ENCODE results near the gene MYO15A. TPM values are rescaled to one million over a fixed set of nuclear protein-coding genes. Genes with fewer than 3 reads are reported as not detected.

MYO15A gene
- total RNA-seq, 2 donors from 2014 or later = 1.0 to 1.2 TPM

- H3K9me3 Mint-ChIP-seq = no peaks in the 10 kb centered on the region
- DNase-seq (ENCODE audit: low spot score in 2 of 2) = no peak
- H3K27ac Mint-ChIP-seq = no peak overlapping the region
- H3K36me3 Mint-ChIP-seq = peaks cover 8 to 19% of the 10 kb centered on the region in 2 donors
- ATAC-seq = no peak
Measured at GRCh38 chr17:18094409-18094807, 14.1 kb upstream of the MYO15A start.

- H3K9me3 Mint-ChIP-seq = no peaks in the 10 kb centered on the region
- DNase-seq (ENCODE audit: low spot score in 2 of 2) = no peak
- H3K27ac Mint-ChIP-seq = peak overlapping the region; percentile 32 to 37
- H3K36me3 Mint-ChIP-seq = peaks cover 0 to 10% of the 10 kb centered on the region in 2 donors
- no peak for ATAC-seq
Measured at GRCh38 chr17:18099516-18099915, 9.0 kb upstream of the MYO15A start.

DNA sequence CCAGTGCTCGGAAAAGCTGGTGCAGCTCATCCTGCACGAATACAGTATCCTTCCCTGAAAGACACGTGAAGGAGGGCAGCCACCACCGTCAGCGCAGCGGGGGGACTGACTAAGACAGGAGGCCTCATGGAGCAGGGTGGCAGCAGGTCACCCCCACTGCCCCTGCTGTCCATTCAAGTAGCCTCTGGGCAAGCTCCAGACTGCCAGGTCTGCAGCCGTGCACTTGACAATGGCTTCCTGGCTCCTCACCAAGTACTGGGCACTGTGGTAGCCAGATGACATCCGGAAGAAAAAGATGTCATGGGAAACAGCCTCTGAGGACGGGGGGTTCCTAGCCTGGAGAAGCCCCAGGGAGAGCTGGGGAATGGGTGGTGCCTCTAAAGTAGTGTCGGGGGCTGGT lies 7.9 kb upstream of the MYO15A start:
- ATAC-seq (no peak), DNase-seq (ENCODE audit: low spot score in 2 of 2) (no peak)
- peaks cover 0 to 9% of the 10 kb centered on the region in 2 donors for H3K36me3 Mint-ChIP-seq
- no peak overlapping the region for H3K27ac Mint-ChIP-seq
- H3K9me3 Mint-ChIP-seq = no peaks in the 10 kb centered on the region

- ATAC-seq = no peak
- no peak overlapping the region for H3K27ac Mint-ChIP-seq
- H3K9me3 Mint-ChIP-seq = no peaks in the 10 kb centered on the region
- H3K36me3 Mint-ChIP-seq = no peaks in the 10 kb centered on the region
- DNase-seq (ENCODE audit: low spot score in 2 of 2) = no peak
Measured at GRCh38 chr17:18101828-18102227, 6.7 kb upstream of the MYO15A start.

- no peaks in the 10 kb centered on the region for H3K9me3 Mint-ChIP-seq
- ATAC-seq (no peak), DNase-seq (ENCODE audit: low spot score in 2 of 2) (no peak)
- peak overlapping the region in 1 of 2 donors; percentile 22 for H3K27ac Mint-ChIP-seq
- no peaks in the 10 kb centered on the region for H3K36me3 Mint-ChIP-seq
Measured at GRCh38 chr17:18102640-18103039, 5.9 kb upstream of the MYO15A start.

DNA sequence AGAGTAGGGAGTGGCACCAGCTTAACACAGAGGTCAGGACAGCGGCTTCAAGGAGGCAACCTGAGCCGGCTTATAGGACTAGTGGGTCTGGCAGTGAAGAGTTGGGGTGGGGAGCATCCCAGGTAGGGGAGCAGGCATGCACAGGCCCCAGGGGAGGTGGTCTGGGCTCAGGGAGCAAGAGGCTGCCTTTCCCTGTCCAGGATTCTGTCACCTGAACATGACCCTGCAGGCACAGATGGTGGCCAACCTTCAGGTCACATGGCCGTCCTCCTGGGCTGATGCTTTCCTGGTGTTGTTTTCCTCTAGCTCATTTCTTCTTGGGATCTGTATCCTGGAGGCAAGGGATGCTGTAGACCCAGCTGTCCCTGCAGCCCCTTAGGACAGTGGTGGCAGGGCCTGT lies 3.5 kb upstream of the MYO15A start:
- ATAC-seq (no peak), DNase-seq (ENCODE audit: low spot score in 2 of 2) (no peak)
- Mint-ChIP-seq H3K9me3 (no peaks in the 10 kb centered on the region), H3K27ac (peak overlapping the region in 1 of 2 donors; percentile 60), H3K36me3 (no peaks in the 10 kb centered on the region)

- Mint-ChIP-seq H3K36me3 (no peaks in the 10 kb centered on the region), H3K27ac (no peak overlapping the region)
Measured at GRCh38 chr17:18105595-18105994, 3.0 kb upstream of the MYO15A start.

GRCh38 chr17:18106211-18106610 lies 2.3 kb upstream of the MYO15A start:
- no peak for ATAC-seq

More at GRCh38 chr17:18105595-18105994, 3.0 kb upstream of the MYO15A start:
- H3K9me3 Mint-ChIP-seq = no peaks in the 10 kb centered on the region
- no peak for ATAC-seq
- DNase-seq (ENCODE audit: low spot score in 2 of 2) = no peak

GRCh38 chr17:18107061-18107790 lies 1.3 kb upstream of the MYO15A start:
- Mint-ChIP-seq H3K36me3 (no peaks in the 10 kb centered on the region), H3K9me3 (no peaks in the 10 kb centered on the region), H3K27ac (peak overlapping the region in 1 of 2 donors; percentile 64)
- ATAC-seq (no peak), DNase-seq (ENCODE audit: low spot score in 2 of 2) (no peak)

More at GRCh38 chr17:18106211-18106610, 2.3 kb upstream of the MYO15A start:
- Mint-ChIP-seq H3K9me3 (no peaks in the 10 kb centered on the region), H3K36me3 (no peaks in the 10 kb centered on the region), H3K27ac (no peak overlapping the region)
- no peak for DNase-seq (ENCODE audit: low spot score in 2 of 2)

GRCh38 chr17:18107971-18108370 lies 585 bp upstream of the MYO15A start:
- H3K27ac Mint-ChIP-seq = peak overlapping the region; percentile 29 to 48

DNA sequence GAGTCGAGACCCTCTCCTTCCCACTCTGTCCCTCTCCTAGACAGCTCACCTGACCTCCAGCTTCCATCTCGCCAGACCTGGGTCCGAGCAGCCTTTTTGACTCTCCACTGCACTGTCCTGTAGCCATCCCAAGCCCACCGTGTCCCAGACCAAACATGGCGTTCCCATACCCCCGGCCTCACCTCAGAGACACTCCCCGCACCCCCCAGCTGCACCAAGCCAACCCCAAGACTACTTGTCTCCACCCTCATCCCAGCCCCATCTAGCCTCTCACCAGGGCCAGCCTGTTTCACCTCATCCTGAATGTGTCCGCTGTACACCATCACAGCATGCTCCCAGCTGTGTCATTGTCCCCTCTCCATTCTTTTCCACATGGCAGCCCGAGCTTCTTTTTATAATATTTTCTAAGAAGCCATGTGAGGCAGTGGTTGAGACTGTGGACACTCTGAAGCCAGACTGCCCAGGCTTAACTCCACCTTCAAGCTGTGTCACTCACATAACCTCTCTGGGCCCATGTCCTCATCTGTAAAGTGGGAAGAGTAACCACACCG lies 1.5 kb downstream of the MYO15A start:
- Mint-ChIP-seq H3K9me3 (no peaks in the 10 kb centered on the region), H3K27ac (peak overlapping the region in 1 of 2 donors; percentile 16), H3K36me3 (no peaks in the 10 kb centered on the region)
- ATAC-seq (no peak), DNase-seq (ENCODE audit: low spot score in 2 of 2) (no peak)

More at GRCh38 chr17:18107971-18108370, 585 bp upstream of the MYO15A start:
- ATAC-seq = no peak
- Mint-ChIP-seq H3K9me3 (no peaks in the 10 kb centered on the region), H3K36me3 (no peaks in the 10 kb centered on the region)
- no peak for DNase-seq (ENCODE audit: low spot score in 2 of 2)

GRCh38 chr17:18110636-18111145 lies 2.1 kb downstream of the MYO15A start:
- H3K27ac Mint-ChIP-seq = no peak overlapping the region
- DNase-seq (ENCODE audit: low spot score in 2 of 2) (no peak), ATAC-seq (no peak)
- H3K9me3 Mint-ChIP-seq = no peaks in the 10 kb centered on the region
- H3K36me3 Mint-ChIP-seq = no peaks in the 10 kb centered on the region

DNA sequence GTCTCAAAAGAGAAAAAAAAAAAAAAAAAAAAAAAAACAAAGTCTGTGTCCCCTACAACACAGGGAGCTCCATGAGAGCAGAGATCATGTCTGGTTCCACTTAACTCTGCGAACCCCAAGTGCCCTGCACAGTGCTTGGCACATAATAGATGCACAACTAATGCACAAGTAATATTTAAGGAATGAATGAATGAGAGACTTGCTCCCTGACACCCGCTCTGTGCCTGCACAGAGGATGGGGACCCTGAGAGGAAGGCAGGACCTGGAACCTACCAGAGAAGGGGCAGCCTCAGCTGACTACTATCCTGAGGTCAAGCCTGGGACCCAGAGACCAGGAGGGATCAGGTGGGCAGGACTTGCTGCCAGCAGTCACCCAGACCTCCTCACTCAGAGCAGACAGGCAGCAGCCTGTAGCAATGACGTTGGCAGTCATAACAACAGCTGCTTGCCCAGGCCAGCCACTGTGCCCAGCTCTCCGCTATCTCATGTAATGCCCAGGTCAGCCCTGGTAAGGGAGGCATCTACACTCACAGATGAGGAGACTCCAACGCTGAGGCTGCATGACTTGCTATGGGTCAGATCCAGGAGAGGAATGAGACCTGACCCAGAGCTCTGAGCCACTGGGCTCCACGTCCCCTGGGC lies 2.9 kb downstream of the MYO15A start:
- DNase-seq (ENCODE audit: low spot score in 2 of 2) (no peak), ATAC-seq (no peak)
- H3K9me3 Mint-ChIP-seq = no peaks in the 10 kb centered on the region
- H3K36me3 Mint-ChIP-seq = no peaks in the 10 kb centered on the region
- no peak overlapping the region for H3K27ac Mint-ChIP-seq

DNA sequence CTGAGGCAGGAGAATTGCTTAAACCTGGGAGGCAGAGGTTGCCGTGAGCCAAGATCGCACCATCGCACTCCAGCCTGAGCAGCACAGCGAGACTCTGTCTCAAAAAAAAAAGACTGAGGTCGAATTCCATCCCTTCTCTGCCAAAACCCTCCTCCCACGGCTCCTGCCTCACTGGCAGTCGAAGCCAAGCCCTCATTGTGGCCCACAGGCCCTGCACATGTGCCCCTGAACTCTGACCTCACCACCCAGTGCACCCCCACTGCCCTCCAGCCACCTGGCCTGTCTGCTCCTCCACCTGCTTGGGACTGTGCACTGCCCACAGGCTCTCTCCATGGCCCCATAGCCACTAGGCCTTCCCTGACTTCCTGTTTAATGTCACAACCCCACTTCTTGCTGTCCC lies 7.0 kb downstream of the MYO15A start:
- no peak for ATAC-seq
- no peaks in the 10 kb centered on the region for H3K36me3 Mint-ChIP-seq
- H3K27ac Mint-ChIP-seq = no peak overlapping the region
- DNase-seq (ENCODE audit: low spot score in 2 of 2) = no peak
- H3K9me3 Mint-ChIP-seq = peaks cover 3 to 4% of the 10 kb centered on the region in 2 donors

DNA sequence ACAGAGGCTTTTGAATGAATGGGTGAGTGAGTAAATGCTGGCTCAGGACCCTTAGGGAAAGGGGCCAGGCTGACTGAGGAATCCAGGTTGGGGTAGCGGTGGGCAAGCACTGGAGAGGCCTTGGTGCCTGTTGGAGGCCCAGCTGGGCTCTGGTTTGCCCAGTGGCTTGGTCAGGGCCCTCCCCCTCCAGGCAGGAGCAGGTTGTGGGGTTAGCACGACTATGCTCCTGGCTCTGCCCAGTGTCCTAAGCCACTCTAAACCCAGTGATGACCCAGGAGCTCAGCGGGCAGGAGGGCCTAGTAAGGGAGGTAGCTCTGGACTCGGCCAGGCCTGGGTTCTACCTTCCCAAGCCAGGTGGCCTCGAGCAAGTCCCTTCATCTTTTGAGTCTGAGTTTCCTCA lies 7.5 kb downstream of the MYO15A start:
- no peak overlapping the region for H3K27ac Mint-ChIP-seq

GRCh38 chr17:18117533-18117932 lies 9.0 kb downstream of the MYO15A start:
- ATAC-seq (no peak), DNase-seq (ENCODE audit: low spot score in 2 of 2) (no peak)
- H3K27ac Mint-ChIP-seq = no peak overlapping the region
- no peaks in the 10 kb centered on the region for H3K36me3 Mint-ChIP-seq
- peaks cover 3 to 4% of the 10 kb centered on the region in 2 donors for H3K9me3 Mint-ChIP-seq

More for the DNA sequence above, 7.5 kb downstream of the MYO15A start:
- Mint-ChIP-seq H3K9me3 (peaks cover 3 to 4% of the 10 kb centered on the region in 2 donors), H3K36me3 (no peaks in the 10 kb centered on the region)
- DNase-seq (ENCODE audit: low spot score in 2 of 2) = no peak
- ATAC-seq = no peak

All from activated naive CD4-positive, alpha-beta T cell treated with anti-CD3 and anti-CD28 coated beads, Interleukin-2, amount 50 U/mL, for 72 hours (primary cell).